MM.1S (cell line): ENCODE measurements around the gene TOX2.

Experiments used
- EZH2 ChIP-seq: fragments of 300-600 bp; sonication (generic); optimal IDR thresholded peaks from 2 replicates; pipeline ENCODE3; 2017; ENCODE audit warnings: low read depth, mild to moderate bottlenecking, antibody characterized with exemption, low read length, mixed read lengths
- TF ChIP-seq, protein P1 (sequence below): fragments of 300-600 bp; sonication (generic); IDR thresholded peaks from 2 replicates; pipeline ENCODE4 v1.5.1; 2016; ENCODE audit warnings: antibody characterized with exemption, low read length, mixed read lengths

DNA sequence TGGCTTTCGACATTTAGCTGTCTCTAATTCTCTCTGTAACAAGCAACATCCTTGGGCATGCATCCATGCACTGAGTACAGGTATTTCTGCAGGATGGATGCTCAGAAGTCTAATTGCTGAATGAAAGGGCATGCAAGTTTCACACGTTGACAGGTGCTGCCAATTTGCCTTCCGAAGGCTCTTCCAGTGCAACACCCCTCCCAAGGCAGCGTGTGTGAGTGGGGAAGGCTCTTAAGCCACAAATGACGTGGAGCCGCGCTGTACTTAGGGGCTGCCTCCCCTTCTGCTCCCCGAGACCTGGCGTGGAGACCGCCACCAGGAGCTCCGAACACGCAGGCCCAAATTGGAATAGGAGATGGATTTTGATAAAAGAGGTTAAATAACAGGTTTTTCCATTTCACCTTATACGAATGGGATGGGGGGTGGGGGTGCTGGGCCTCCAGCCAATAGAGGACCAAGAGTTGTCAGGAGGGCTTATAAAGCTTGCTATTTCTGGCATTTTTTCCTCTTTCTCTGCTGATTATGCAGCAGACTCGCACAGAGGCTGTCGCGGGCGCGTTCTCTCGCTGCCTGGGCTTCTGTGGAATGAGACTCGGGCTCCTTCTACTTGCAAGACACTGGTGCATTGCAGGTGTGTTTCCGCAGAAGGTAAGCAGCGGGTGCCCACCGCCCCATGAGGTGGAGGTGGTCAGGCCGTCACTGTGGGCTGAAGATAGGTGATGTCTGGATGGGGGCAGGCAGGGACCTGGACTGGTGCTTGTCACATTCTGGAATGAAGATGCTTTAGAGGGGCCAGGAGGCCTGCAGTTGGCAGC is 30.9 kb downstream of the TOX2 start:
- TF ChIP-seq, protein P1, sequence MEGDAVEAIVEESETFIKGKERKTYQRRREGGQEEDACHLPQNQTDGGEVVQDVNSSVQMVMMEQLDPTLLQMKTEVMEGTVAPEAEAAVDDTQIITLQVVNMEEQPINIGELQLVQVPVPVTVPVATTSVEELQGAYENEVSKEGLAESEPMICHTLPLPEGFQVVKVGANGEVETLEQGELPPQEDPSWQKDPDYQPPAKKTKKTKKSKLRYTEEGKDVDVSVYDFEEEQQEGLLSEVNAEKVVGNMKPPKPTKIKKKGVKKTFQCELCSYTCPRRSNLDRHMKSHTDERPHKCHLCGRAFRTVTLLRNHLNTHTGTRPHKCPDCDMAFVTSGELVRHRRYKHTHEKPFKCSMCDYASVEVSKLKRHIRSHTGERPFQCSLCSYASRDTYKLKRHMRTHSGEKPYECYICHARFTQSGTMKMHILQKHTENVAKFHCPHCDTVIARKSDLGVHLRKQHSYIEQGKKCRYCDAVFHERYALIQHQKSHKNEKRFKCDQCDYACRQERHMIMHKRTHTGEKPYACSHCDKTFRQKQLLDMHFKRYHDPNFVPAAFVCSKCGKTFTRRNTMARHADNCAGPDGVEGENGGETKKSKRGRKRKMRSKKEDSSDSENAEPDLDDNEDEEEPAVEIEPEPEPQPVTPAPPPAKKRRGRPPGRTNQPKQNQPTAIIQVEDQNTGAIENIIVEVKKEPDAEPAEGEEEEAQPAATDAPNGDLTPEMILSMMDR, result no peak
- no peak for TF ChIP-seq EZH2
